ENCODE results near the gene TRAP1. TPM values are rescaled to one million over a fixed set of nuclear protein-coding genes. Genes with fewer than 3 reads are reported as not detected.

The TRAP1 gene
- total and polyA plus RNA-seq, 8 donors = 39.5 to 460 (median 88.7) TPM

DNA sequence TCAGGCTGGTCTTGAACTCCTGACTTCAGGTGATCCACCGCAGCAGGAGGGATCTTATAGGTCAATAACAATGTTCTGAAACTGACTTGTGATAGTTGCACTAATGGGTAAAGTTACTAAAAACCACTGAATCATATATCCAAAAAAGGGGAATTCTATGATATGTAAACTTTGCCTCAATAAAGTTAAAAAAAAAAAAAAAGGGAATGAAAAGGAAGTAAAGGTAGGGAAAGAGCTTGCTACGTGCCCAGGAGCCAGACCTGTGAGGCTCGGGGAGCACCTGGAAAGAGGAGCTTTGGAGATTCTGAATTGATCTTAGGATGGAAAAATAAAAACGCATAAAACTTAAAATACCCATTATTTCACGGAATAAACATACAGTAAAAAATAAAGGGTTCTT is 20.8 kb upstream of the TRAP1 start:
- Histone ChIP-seq H3K36me3 (peaks cover 92 to 100% (median 100%) of the 10 kb centered on the region in 4 donors), H3K27ac (no peak overlapping the region), H3K9me3 (no peaks in the 10 kb centered on the region), H3K4me3 (no peak overlapping the region), H3K27me3 (no peaks in the 10 kb centered on the region), H3K4me1 (peaks cover 0 to 11% (median 3%) of the 10 kb centered on the region in 4 donors)
- intact Hi-C loops (cut with DNase I; ENCODE audit: low total_unique reads) = no loop called here
- 62 to 83% (median 66%) methylated on average over 5 of the region's 5 CpGs for WGBS, 5 donors
- no peak for DNase-seq
- TF ChIP-seq POLR2A (IDR thresholded peaks at IDR 0.05) (no peak), EP300 (IDR thresholded peaks at IDR 0.05) (no peak), POLR2AphosphoS5 (IDR thresholded peaks at IDR 0.05) (no peak), CTCF (IDR thresholded peaks at IDR 0.05) (no peak)

- intact Hi-C loops (cut with DNase I; ENCODE audit: low total_unique reads) = no loop called here
- H3K9me3 ChIP-seq = no peaks in the 10 kb centered on the region
- H3K27me3 ChIP-seq = no peaks in the 10 kb centered on the region
- H3K27ac ChIP-seq = no peak overlapping the region
- TF ChIP-seq CTCF (IDR thresholded peaks at IDR 0.05) = no peak
- TF ChIP-seq POLR2AphosphoS5 (IDR thresholded peaks at IDR 0.05) = no peak
- TF ChIP-seq EP300 (IDR thresholded peaks at IDR 0.05) = no peak
- no peak for TF ChIP-seq POLR2A (IDR thresholded peaks at IDR 0.05)
- H3K4me3 ChIP-seq = no peak overlapping the region
- peaks cover 90 to 100% (median 100%) of the 10 kb centered on the region in 4 donors for H3K36me3 ChIP-seq
- H3K4me1 ChIP-seq = peaks cover 0 to 11% (median 3%) of the 10 kb centered on the region in 4 donors
- WGBS, 5 donors = 83 to 92% (median 86%) methylated on average over 8 of the region's 8 CpGs
- no peak for DNase-seq
Observed at GRCh38 chr16:3737181-3737580, 19.9 kb upstream of the TRAP1 start.

- Histone ChIP-seq H3K9me3 (no peaks in the 10 kb centered on the region), H3K27ac (no peak overlapping the region), H3K27me3 (no peaks in the 10 kb centered on the region), H3K36me3 (peaks cover 89 to 100% (median 100%) of the 10 kb centered on the region in 4 donors), H3K4me3 (no peak overlapping the region), H3K4me1 (peaks cover 0 to 11% (median 3%) of the 10 kb centered on the region in 4 donors)
- DNase-seq = no peak
- intact Hi-C loops (cut with DNase I; ENCODE audit: low total_unique reads) = no loop called here
- no peak for TF ChIP-seq POLR2AphosphoS5 (IDR thresholded peaks at IDR 0.05)
- TF ChIP-seq CTCF (IDR thresholded peaks at IDR 0.05) = no peak
- TF ChIP-seq EP300 (IDR thresholded peaks at IDR 0.05) = no peak
- WGBS, 5 donors = 92 to 97% (median 94%) methylated on average over 6 of the region's 6 CpGs
Observed at GRCh38 chr16:3736116-3736515, 18.8 kb upstream of the TRAP1 start.

- no peak for TF ChIP-seq POLR2A (IDR thresholded peaks at IDR 0.05)
- no peak for TF ChIP-seq EP300 (IDR thresholded peaks at IDR 0.05)
- no peak for TF ChIP-seq CTCF (IDR thresholded peaks at IDR 0.05)
- no peak for TF ChIP-seq POLR2AphosphoS5 (IDR thresholded peaks at IDR 0.05)
- Histone ChIP-seq H3K9me3 (no peaks in the 10 kb centered on the region), H3K27ac (no peak overlapping the region), H3K4me1 (peaks cover 0 to 11% (median 3%) of the 10 kb centered on the region in 4 donors), H3K27me3 (no peaks in the 10 kb centered on the region), H3K4me3 (no peak overlapping the region), H3K36me3 (peaks cover 89 to 100% (median 100%) of the 10 kb centered on the region in 4 donors)
- 95 to 98% (median 97%) methylated on average over 12 to 13 of the region's 13 CpGs for WGBS, 5 donors
- DNase-seq = no peak
- intact Hi-C loops (cut with DNase I; ENCODE audit: low total_unique reads) = no loop called here
Observed at GRCh38 chr16:3735541-3735940, 18.2 kb upstream of the TRAP1 start.

Measured in stomach (tissue), 9 donors.